Left ventricle myocardium inferior (tissue), 1 donor: Measurements from ENCODE around the gene PARD3. TPM values are rescaled to one million over a fixed set of nuclear protein-coding genes. Genes with fewer than 3 reads are reported as not detected.
A peak's percentile ranks its signal among the peaks of the same experiment; 100 is the strongest.
"Not testable (repeated sequence)": the region's sequence is repeated elsewhere in the genome, so short reads cannot be mapped to it uniquely, and the experiment has no call there.

Source experiments
- DNase-seq: peaks from one replicate; pipeline ENCODE4 v3.0.0-alpha.2; 2020
- H3K27ac ChIP-seq: fragments of 200-600 bp; replicated peaks from 2 replicates; pipeline ENCODE4 v1.8.0; 2021
- H3K27me3 ChIP-seq: fragments of 200-600 bp; 2 replicates; pipeline ENCODE4 v1.8.0; 2021; ENCODE audit warnings: low read depth
- H3K36me3 ChIP-seq: fragments of 200-600 bp; 2 replicates; pipeline ENCODE4 v1.8.0; 2021
- H3K4me1 ChIP-seq: fragments of 200-600 bp; 2 replicates; pipeline ENCODE4 v1.8.0; 2021
- H3K4me3 ChIP-seq: fragments of 200-600 bp; 2 replicates; pipeline ENCODE4 v1.8.0; 2021; ENCODE audit warnings: mild to moderate bottlenecking, moderate library complexity
- H3K9me3 ChIP-seq: fragments of 200-600 bp; replicated peaks from 2 replicates; pipeline ENCODE4 v1.8.0; 2021
- CTCF ChIP-seq: fragments of 200-600 bp; IDR thresholded peaks from 2 replicates; pipeline ENCODE4 v1.8.0; 2021; ENCODE audit warnings: antibody characterized with exemption, mild to moderate bottlenecking, borderline replicate concordance
- intact Hi-C: fragments of 100-400 bp; cut with micrococcal nuclease; formaldehyde crosslinking; loops from one replicate; pipeline ENCODE4 v1.11.0; 2022
- total RNA-seq: library from RNA; stranded (reverse); fragmentation: NEBNext Ultra II Directional; extraction: Animal tissue kit (Norgen Biotek cat#: 25700); gene quantifications from one replicate; pipeline ENCODE4 v1.2.1, GENCODE V29; 2021
- donor health status: DM: no; HTN: yes; CAD: no; lungs with severe emphysema.

The PARD3 gene
- total RNA-seq, 1 donor from 2014 or later: 29.6 TPM

GRCh38 chr10:34462056-34462455 lies 353.0 kb downstream of the PARD3 start:
- no peak for TF ChIP-seq CTCF

GRCh38 chr10:34454590-34455261 lies 360.4 kb downstream of the PARD3 start:
- TF ChIP-seq CTCF: no peak
- Histone ChIP-seq H3K27me3 (no peaks in the 10 kb centered on the region), H3K36me3 (no peaks in the 10 kb centered on the region), H3K27ac (no peak overlapping the region), H3K9me3 (no peaks in the 10 kb centered on the region), H3K4me3 (no peak overlapping the region), H3K4me1 (peaks cover 5% of the 10 kb centered on the region)
- intact Hi-C loops: no loop called here
- DNase-seq: no peak

More at GRCh38 chr10:34462056-34462455, 353.0 kb downstream of the PARD3 start:
- Histone ChIP-seq H3K27ac (no peak overlapping the region), H3K4me1 (no peaks in the 10 kb centered on the region), H3K4me3 (no peak overlapping the region), H3K36me3 (no peaks in the 10 kb centered on the region), H3K27me3 (no peaks in the 10 kb centered on the region), H3K9me3 (no peaks in the 10 kb centered on the region)
- intact Hi-C loops: no loop called here
- no peak for DNase-seq

GRCh38 chr10:34449836-34450235 lies 365.3 kb downstream of the PARD3 start:
- Histone ChIP-seq H3K4me3 (no peak overlapping the region), H3K27ac (no peak overlapping the region), H3K4me1 (peaks cover 4% of the 10 kb centered on the region), H3K27me3 (no peaks in the 10 kb centered on the region), H3K9me3 (no peaks in the 10 kb centered on the region), H3K36me3 (no peaks in the 10 kb centered on the region)
- no peak for TF ChIP-seq CTCF
- no peak for DNase-seq
- intact Hi-C loops: no loop called here

GRCh38 chr10:34446049-34446448 lies 369.0 kb downstream of the PARD3 start:
- no peaks in the 10 kb centered on the region for H3K27me3 ChIP-seq
- H3K27ac ChIP-seq: no peak overlapping the region
- no peaks in the 10 kb centered on the region for H3K36me3 ChIP-seq
- no peak for TF ChIP-seq CTCF
- H3K4me1 ChIP-seq: peaks cover 3% of the 10 kb centered on the region
- H3K9me3 ChIP-seq: no peaks in the 10 kb centered on the region
- intact Hi-C loops: no loop called here
- no peak overlapping the region for H3K4me3 ChIP-seq
- no peak for DNase-seq

GRCh38 chr10:34444223-34445183 lies 370.6 kb downstream of the PARD3 start:
- Histone ChIP-seq H3K4me1 (peaks cover 6% of the 10 kb centered on the region), H3K27ac (peak overlapping the region; percentile 10), H3K36me3 (no peaks in the 10 kb centered on the region), H3K27me3 (no peaks in the 10 kb centered on the region), H3K9me3 (no peaks in the 10 kb centered on the region), H3K4me3 (no peak overlapping the region)
- no peak for TF ChIP-seq CTCF
- intact Hi-C loops: no loop called here
- DNase-seq: no peak

GRCh38 chr10:34439386-34439785 lies 375.7 kb downstream of the PARD3 start:
- DNase-seq, intact Hi-C loops: not testable (repeated sequence)
- H3K27ac ChIP-seq: peak overlapping the region; percentile 1

More at GRCh38 chr10:34439386-34439785, 375.7 kb downstream of the PARD3 start:
- not testable (repeated sequence) for H3K36me3 ChIP-seq, H3K27me3 ChIP-seq, H3K9me3 ChIP-seq, H3K4me3 ChIP-seq
- H3K4me1 ChIP-seq: peaks cover 22% of the 10 kb centered on the region
